HG03064 (cell line): Measurements from ENCODE around the gene SEPSECS.

Experiments used
- ATAC-seq: cut with Tn5 transposase; IDR thresholded peaks from one replicate; pipeline ENCODE4 v1.9.1; 2021; ENCODE audit warnings: low read depth; ENCODE audit not compliant: unreplicated experiment

SEPSECS gene

GRCh38 chr4:25111648-25112196 lies 48.5 kb downstream of the SEPSECS start:
- no peak for ATAC-seq

- ATAC-seq, result no peak
Measured at GRCh38 chr4:25110527-25111329, 49.5 kb downstream of the SEPSECS start.

GRCh38 chr4:25109511-25109910 lies 50.7 kb downstream of the SEPSECS start:
- ATAC-seq, result no peak

GRCh38 chr4:25108556-25108955 lies 51.7 kb downstream of the SEPSECS start:
- ATAC-seq, result no peak

- ATAC-seq, result no peak
Measured at GRCh38 chr4:25107827-25108516, 52.3 kb downstream of the SEPSECS start.

GRCh38 chr4:25106363-25107151 lies 53.7 kb downstream of the SEPSECS start:
- no peak for ATAC-seq

- no peak for ATAC-seq
Measured at GRCh38 chr4:25104591-25104990, 55.7 kb downstream of the SEPSECS start.

- ATAC-seq, result no peak
Measured at GRCh38 chr4:25103418-25103817, 56.8 kb downstream of the SEPSECS start.

GRCh38 chr4:25101836-25102235 lies 58.4 kb downstream of the SEPSECS start:
- no peak for ATAC-seq

- ATAC-seq, result no peak
Measured at GRCh38 chr4:25100710-25101109, 59.5 kb downstream of the SEPSECS start.

- ATAC-seq, result no peak
Measured at GRCh38 chr4:25100021-25100555, 60.2 kb downstream of the SEPSECS start.

GRCh38 chr4:25098964-25099891 lies 61.0 kb downstream of the SEPSECS start:
- ATAC-seq, result no peak

- no peak for ATAC-seq
Measured at GRCh38 chr4:25096981-25097443, 63.2 kb downstream of the SEPSECS start.

- ATAC-seq, result no peak
Measured at GRCh38 chr4:25096251-25096980, 63.8 kb downstream of the SEPSECS start.

GRCh38 chr4:25095837-25096236 lies 64.4 kb downstream of the SEPSECS start:
- ATAC-seq, result no peak

GRCh38 chr4:25092139-25092538 lies 68.1 kb downstream of the SEPSECS start:
- no peak for ATAC-seq

GRCh38 chr4:25090516-25090915 lies 69.7 kb downstream of the SEPSECS start:
- ATAC-seq, result no peak

- no peak for ATAC-seq
Measured at GRCh38 chr4:25089051-25089763, 71.0 kb downstream of the SEPSECS start.
